Measurements from ENCODE around the gene TRAPPC3.
A peak's percentile ranks its signal among the peaks of the same experiment; 100 is the strongest.

- TF ChIP-seq POLR2AphosphoS5 (IDR thresholded peaks at IDR 0.05; ENCODE audit: low read depth) (no peak), REST (IDR thresholded peaks at IDR 0.05; ENCODE audit: insufficient replicate concordance, low read depth) (no peak), GABPA (IDR thresholded peaks at IDR 0.05; ENCODE audit: low read depth) (no peak), SPI1 (IDR thresholded peaks at IDR 0.05; ENCODE audit: borderline replicate concordance, low read depth) (peak; percentile 40; the same call in 1 of the 2 replicates)
- TF ChIP-seq, protein P1, sequence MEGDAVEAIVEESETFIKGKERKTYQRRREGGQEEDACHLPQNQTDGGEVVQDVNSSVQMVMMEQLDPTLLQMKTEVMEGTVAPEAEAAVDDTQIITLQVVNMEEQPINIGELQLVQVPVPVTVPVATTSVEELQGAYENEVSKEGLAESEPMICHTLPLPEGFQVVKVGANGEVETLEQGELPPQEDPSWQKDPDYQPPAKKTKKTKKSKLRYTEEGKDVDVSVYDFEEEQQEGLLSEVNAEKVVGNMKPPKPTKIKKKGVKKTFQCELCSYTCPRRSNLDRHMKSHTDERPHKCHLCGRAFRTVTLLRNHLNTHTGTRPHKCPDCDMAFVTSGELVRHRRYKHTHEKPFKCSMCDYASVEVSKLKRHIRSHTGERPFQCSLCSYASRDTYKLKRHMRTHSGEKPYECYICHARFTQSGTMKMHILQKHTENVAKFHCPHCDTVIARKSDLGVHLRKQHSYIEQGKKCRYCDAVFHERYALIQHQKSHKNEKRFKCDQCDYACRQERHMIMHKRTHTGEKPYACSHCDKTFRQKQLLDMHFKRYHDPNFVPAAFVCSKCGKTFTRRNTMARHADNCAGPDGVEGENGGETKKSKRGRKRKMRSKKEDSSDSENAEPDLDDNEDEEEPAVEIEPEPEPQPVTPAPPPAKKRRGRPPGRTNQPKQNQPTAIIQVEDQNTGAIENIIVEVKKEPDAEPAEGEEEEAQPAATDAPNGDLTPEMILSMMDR (IDR thresholded peaks at IDR 0.05; ENCODE audit: insufficient read depth, low read length) = no peak
Measured at GRCh38 chr1:36115931-36116330, 33.4 kb downstream of the TRAPPC3 start.

Measured in HL-60 (cell line).